ENCODE measurements around the gene CCDC27.

The CCDC27 gene

DNA sequence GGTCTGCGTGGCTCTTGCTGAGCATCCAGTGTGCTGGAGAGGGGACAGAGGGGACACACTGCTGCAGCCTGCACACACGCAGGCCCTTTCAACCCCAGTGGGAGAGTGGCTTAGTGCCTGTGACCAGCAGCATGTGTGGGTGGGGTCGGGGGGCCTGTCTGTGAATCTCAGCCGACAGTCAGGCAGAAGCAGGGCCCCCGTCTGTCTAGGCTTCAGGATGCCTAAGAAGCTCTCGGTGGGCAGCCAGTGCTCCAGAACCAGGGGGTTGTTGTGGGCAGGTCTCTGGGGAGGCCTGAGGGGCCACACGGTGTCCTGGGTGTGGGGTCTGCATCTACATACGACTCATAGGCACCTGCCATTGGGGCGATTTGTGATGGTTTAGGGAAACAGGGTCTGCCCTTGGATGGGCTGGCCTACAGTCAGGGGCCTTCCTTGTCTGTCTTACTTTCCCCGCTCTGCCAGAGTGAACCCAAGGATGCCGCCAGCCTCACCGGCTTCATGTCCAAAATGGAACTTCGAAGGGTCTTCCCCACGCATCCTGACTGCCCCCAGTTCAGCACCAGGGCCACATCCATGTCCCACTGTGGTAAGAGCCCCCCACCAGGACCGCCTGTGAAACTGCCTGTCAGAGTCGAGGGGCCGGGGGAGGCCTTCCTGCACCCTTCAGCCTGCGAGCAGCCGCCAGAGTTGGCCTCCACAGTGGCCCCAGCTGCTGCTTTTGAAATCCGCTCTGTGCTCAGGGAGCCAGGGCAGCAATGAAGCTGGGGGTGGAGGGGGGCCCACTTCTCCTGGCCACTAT lies 1.6 kb downstream of the CCDC27 start:
- H3K9ac ChIP-seq (ENCODE audit: low read length) = no peak overlapping the region
- H3K27ac ChIP-seq (ENCODE audit: low read depth, low read length) = no peak overlapping the region
- H3K4me1 ChIP-seq (ENCODE audit: control insufficient read depth, insufficient read depth, low read length) = no peaks in the 10 kb centered on the region
- H3K36me3 ChIP-seq (ENCODE audit: control insufficient read depth, insufficient read depth, low read length) = no peaks in the 10 kb centered on the region
- peaks cover 8% of the 10 kb centered on the region for H3K27me3 ChIP-seq (ENCODE audit: control insufficient read depth, insufficient read depth, low read length)
- no peak overlapping the region for H3K4me3 ChIP-seq (ENCODE audit: low read length)

DNA sequence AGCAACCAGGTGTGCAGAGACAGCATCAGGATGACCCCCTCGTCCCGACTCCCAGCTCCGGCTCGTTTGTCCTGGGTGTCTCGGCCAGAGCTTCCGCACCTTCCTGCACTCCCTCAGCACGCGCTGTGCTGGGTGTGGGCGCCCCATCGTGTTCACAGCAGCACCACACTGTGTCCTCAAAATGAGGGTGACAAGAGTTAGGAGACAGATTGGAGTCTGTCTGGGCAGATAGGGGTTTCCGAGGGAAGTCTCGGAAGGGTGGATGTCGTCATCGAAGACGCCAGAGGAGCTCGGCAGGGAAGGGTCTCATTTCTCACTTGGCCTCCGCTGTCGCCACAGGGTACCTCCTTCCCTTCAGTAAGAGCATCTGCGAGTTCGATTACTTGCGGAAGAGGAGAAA lies 4.1 kb downstream of the CCDC27 start:
- H3K9ac ChIP-seq (ENCODE audit: low read length) = no peak overlapping the region
- peaks cover 8% of the 10 kb centered on the region for H3K27me3 ChIP-seq (ENCODE audit: control insufficient read depth, insufficient read depth, low read length)
- H3K4me3 ChIP-seq (ENCODE audit: low read length) = no peak overlapping the region
- no peak overlapping the region for H3K27ac ChIP-seq (ENCODE audit: low read depth, low read length)
- no peaks in the 10 kb centered on the region for H3K36me3 ChIP-seq (ENCODE audit: control insufficient read depth, insufficient read depth, low read length)
- H3K4me1 ChIP-seq (ENCODE audit: control insufficient read depth, insufficient read depth, low read length) = no peaks in the 10 kb centered on the region

DNA sequence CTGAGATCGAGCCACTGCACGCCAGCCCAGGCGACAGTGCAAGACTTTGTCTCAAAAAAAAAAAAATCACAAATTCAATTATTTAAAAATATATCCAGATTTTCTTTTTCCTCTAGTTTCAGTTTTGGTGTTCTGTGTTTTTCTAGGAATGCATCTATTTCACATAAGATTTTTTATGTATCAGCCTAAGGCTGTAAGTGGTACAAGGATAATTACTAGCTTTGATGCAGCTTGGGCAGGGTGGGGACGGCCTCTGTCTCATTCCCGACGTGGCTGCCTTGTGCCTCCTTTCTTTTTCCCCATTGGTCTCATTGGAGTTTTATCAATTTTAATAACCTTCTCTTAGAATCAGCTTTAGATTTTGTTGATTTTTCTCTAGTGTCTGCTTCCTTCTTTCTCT lies 6.9 kb downstream of the CCDC27 start:
- Histone ChIP-seq H3K9ac (ENCODE audit: low read length) (no peak overlapping the region), H3K4me3 (ENCODE audit: low read length) (no peak overlapping the region), H3K4me1 (ENCODE audit: control insufficient read depth, insufficient read depth, low read length) (no peaks in the 10 kb centered on the region), H3K27ac (ENCODE audit: low read depth, low read length) (no peak overlapping the region), H3K36me3 (ENCODE audit: control insufficient read depth, insufficient read depth, low read length) (no peaks in the 10 kb centered on the region), H3K27me3 (ENCODE audit: control insufficient read depth, insufficient read depth, low read length) (peaks cover 8% of the 10 kb centered on the region)

DNA sequence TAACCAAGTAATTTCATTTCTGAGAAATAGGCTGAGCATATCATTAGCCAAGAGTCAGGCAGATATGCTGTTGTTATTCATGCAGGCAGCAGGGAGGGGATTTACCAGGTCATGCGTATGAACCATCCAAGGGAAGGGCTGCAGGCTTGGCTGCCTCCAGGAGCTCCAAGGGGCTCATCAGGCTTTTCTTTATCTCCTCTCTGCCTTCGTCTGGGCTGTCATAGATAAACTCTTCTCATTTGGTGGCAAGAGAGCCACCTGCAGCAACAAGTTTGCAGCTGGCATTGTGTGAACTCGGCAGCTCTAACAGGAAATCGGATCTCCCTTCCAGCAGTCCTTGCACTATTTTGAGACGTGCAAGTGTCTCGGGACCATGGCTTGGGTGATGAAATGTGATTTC lies 7.5 kb downstream of the CCDC27 start:
- no peaks in the 10 kb centered on the region for H3K4me1 ChIP-seq (ENCODE audit: control insufficient read depth, insufficient read depth, low read length)
- H3K36me3 ChIP-seq (ENCODE audit: control insufficient read depth, insufficient read depth, low read length) = no peaks in the 10 kb centered on the region
- H3K9ac ChIP-seq (ENCODE audit: low read length) = no peak overlapping the region
- no peak overlapping the region for H3K4me3 ChIP-seq (ENCODE audit: low read length)
- no peak overlapping the region for H3K27ac ChIP-seq (ENCODE audit: low read depth, low read length)
- peaks cover 8% of the 10 kb centered on the region for H3K27me3 ChIP-seq (ENCODE audit: control insufficient read depth, insufficient read depth, low read length)

DNA sequence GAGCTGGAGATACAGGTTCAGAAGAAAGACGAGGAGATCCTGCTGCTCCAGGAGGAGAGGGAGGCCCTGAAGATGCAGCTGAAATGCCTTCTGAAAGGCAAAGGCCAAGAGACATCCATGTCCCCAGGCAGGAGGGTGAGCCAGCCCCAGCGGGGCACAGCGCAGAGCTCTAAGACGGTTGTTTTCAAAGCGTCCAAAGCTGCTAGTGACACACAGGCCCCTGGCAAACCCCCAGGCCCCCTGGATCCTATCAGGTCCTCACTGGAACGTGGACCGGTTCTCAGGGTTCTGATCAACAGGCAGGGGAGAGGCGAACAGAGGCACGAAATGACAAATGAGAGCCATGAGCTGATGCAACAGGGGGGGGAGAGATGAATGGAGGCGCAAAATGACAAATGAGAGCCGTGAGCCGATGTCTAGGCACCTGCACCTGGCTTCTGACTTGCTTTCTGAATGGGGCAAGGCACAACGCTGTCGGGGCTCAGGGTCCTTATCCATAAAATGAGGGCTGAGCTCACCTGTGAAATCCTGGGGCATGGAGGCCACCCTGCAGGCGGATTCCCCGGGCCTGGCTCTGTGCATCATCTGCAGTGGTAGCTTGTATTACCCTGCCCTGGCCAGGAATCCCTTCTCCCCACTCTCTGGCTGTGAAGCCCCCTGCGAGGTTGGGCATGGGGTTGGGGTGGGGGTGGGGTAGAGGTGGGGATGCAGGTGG lies 9.2 kb downstream of the CCDC27 start:
- no peak overlapping the region for H3K27ac ChIP-seq (ENCODE audit: low read depth, low read length)
- H3K9ac ChIP-seq (ENCODE audit: low read length) = no peak overlapping the region
- no peaks in the 10 kb centered on the region for H3K4me1 ChIP-seq (ENCODE audit: control insufficient read depth, insufficient read depth, low read length)
- H3K27me3 ChIP-seq (ENCODE audit: control insufficient read depth, insufficient read depth, low read length) = peaks cover 4% of the 10 kb centered on the region
- no peak overlapping the region for H3K4me3 ChIP-seq (ENCODE audit: low read length)
- no peaks in the 10 kb centered on the region for H3K36me3 ChIP-seq (ENCODE audit: control insufficient read depth, insufficient read depth, low read length)

DNA sequence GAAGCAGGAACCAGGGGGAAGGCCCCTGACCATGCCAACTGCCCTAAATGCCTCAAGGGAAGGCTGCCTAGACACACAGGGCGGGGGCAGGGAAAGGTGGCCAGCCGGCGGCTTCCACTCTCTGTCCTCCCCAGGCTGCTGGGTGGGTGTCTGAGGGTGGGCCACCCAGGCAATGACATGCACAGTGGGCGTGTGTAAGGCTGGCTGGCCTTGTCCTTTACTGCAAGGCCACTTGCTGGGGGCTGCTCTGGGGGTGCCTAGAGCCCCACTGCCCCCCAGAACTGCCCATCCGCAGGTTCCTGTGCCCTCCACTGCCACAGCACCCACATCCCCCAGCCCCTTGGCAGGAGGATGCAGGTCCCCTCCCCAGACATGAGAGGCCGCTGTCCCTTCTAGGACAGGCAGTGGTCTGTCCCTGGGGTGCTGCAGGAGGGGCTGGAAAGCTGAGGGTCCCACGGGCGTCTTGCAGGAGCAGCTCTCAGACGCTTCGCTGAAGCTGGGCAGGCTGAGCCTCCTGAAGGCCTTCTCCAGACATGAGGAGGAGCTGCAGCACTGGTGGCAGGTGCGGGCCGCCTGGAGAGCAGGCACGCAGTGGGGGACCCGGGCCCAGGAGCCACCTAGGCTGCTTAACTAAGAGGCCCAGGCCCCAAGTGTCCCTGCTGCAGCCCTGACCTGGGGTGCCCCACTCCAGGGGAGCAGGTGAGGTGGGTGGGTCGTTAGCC lies 10.1 kb downstream of the CCDC27 start:
- no peaks in the 10 kb centered on the region for H3K27me3 ChIP-seq (ENCODE audit: control insufficient read depth, insufficient read depth, low read length)
- H3K4me3 ChIP-seq (ENCODE audit: low read length) = no peak overlapping the region
- no peak overlapping the region for H3K9ac ChIP-seq (ENCODE audit: low read length)
- H3K27ac ChIP-seq (ENCODE audit: low read depth, low read length) = no peak overlapping the region
- no peaks in the 10 kb centered on the region for H3K4me1 ChIP-seq (ENCODE audit: control insufficient read depth, insufficient read depth, low read length)
- H3K36me3 ChIP-seq (ENCODE audit: control insufficient read depth, insufficient read depth, low read length) = no peaks in the 10 kb centered on the region

DNA sequence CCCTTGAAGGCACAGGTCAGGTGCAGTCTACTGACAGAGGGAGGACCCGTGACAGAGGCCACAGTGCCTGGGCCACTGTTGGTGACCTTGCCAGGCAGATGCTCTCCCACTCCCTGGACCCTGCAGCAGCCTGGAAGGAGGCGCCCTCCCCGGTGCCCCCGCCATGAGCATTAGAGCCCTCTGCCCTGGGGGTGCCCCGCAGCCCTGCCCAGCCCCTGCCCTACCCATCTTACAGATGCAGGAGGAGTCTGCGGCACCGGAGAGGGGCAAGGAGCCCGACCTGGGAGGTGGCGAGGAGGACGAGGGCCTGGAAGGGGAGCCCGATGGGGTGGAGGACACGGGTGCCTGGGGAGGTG lies 10.6 kb downstream of the CCDC27 start:
- no peak overlapping the region for H3K27ac ChIP-seq (ENCODE audit: low read depth, low read length)
- no peaks in the 10 kb centered on the region for H3K36me3 ChIP-seq (ENCODE audit: control insufficient read depth, insufficient read depth, low read length)
- H3K4me3 ChIP-seq (ENCODE audit: low read length) = no peak overlapping the region
- H3K27me3 ChIP-seq (ENCODE audit: control insufficient read depth, insufficient read depth, low read length) = no peaks in the 10 kb centered on the region
- no peaks in the 10 kb centered on the region for H3K4me1 ChIP-seq (ENCODE audit: control insufficient read depth, insufficient read depth, low read length)
- H3K9ac ChIP-seq (ENCODE audit: low read length) = no peak overlapping the region

DNA sequence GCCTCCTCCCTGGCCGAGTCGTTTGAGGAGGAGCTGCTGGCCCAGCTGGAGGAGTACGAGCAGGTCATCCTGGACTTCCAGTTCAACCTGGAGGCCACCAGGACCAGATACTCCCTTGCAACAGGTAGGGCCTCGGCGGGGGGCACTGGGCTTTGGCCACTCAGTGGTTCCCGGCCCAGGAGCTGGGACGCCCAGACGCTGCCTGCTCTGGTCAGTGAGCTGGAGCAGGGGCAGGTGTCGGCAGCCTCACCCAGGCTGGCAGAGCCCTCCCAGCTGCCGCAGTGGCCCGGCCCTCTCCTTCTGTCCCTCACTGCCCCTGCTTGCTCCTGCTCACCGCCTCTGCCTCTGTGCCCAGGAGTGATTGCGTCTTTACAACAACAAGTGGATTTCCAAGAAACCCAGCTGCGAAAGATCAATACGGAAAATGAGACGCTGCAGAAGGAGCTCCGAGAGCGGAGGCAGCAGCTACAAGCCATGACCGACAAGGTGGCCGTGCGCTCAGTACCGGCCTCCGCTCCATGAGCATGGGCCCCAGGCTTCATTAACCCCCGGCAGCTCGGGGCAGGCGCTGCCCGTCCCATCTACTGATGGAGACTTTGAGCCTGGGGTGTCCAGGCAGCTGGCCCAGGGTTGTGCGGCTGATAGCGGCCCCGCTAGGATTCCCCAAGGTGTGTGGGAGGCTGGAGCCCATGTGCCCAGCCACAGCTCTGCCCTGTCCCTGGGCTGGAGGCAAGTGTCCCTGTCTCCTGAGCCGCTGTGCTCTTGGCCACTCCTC lies 11.3 kb downstream of the CCDC27 start:
- Histone ChIP-seq H3K9ac (ENCODE audit: low read length) (no peak overlapping the region), H3K4me3 (ENCODE audit: low read length) (no peak overlapping the region), H3K4me1 (ENCODE audit: control insufficient read depth, insufficient read depth, low read length) (no peaks in the 10 kb centered on the region), H3K27ac (ENCODE audit: low read depth, low read length) (no peak overlapping the region), H3K27me3 (ENCODE audit: control insufficient read depth, insufficient read depth, low read length) (no peaks in the 10 kb centered on the region), H3K36me3 (ENCODE audit: control insufficient read depth, insufficient read depth, low read length) (no peaks in the 10 kb centered on the region)

DNA sequence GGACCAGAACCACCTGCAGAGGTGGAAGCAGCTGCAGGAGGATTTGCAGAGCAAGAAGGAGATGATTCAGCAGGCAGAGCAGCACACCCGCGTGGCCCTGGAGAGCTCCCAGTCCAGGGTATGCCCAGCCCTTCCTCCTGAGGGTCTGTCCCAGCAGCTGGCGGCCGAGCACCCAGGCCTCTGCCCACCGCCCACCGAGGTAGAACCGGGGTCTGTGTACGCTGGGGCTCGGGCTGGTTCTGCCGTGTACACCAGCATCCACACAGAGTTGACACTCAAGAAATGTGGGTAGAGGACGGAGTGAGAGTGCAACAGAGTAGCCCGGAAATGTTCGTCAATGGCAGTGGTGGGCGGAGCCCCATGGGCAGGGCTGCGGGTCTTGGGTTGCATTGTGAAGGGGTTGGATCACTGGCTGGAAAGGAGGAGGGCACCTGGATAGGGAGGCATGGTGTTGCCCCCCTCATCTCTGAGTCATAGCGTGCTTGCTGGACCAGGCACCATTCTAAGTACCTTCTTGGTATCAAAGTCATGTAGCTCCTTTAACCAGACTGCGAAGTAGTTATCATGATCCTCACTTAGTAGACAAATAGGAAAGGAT lies 15.2 kb downstream of the CCDC27 start:
- Histone ChIP-seq H3K36me3 (ENCODE audit: control insufficient read depth, insufficient read depth, low read length) (no peaks in the 10 kb centered on the region), H3K27me3 (ENCODE audit: control insufficient read depth, insufficient read depth, low read length) (peaks cover 3% of the 10 kb centered on the region), H3K4me1 (ENCODE audit: control insufficient read depth, insufficient read depth, low read length) (peaks cover 5% of the 10 kb centered on the region), H3K4me3 (ENCODE audit: low read length) (no peak overlapping the region), H3K9ac (ENCODE audit: low read length) (no peak overlapping the region), H3K27ac (ENCODE audit: low read depth, low read length) (no peak overlapping the region)

DNA sequence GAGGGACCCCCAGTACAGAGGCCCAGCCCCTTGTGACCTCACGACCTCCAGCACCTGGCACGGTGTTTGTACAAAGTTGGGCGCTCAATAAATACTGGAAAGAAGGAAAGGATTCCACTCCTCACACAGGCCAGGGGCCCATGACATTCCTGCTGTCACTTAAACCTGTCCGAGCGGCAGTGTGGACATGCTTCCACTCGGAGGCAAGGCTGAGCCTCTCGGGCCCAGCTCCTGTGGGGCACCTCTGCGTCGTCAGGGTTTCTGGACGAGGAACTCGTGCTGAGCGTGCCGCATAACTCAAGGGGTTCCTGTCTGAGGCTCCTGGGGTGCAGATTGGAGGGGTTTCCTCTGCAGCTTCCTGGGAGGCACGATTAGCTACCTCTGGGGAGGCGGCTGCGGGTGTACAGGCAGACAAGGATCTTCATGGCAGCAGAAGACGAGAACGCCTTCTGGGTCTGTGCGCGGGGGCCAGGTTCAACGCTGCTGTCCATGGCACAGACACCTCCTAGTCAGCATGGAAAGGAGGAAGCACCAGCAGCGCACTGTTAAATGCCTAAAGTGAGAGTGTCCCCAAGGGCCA lies 16.7 kb downstream of the CCDC27 start:
- Histone ChIP-seq H3K27ac (ENCODE audit: low read depth, low read length) (no peak overlapping the region), H3K36me3 (ENCODE audit: control insufficient read depth, insufficient read depth, low read length) (no peaks in the 10 kb centered on the region), H3K9ac (ENCODE audit: low read length) (no peak overlapping the region), H3K4me1 (ENCODE audit: control insufficient read depth, insufficient read depth, low read length) (peaks cover 5% of the 10 kb centered on the region), H3K4me3 (ENCODE audit: low read length) (no peak overlapping the region), H3K27me3 (ENCODE audit: control insufficient read depth, insufficient read depth, low read length) (peaks cover 3% of the 10 kb centered on the region)

DNA sequence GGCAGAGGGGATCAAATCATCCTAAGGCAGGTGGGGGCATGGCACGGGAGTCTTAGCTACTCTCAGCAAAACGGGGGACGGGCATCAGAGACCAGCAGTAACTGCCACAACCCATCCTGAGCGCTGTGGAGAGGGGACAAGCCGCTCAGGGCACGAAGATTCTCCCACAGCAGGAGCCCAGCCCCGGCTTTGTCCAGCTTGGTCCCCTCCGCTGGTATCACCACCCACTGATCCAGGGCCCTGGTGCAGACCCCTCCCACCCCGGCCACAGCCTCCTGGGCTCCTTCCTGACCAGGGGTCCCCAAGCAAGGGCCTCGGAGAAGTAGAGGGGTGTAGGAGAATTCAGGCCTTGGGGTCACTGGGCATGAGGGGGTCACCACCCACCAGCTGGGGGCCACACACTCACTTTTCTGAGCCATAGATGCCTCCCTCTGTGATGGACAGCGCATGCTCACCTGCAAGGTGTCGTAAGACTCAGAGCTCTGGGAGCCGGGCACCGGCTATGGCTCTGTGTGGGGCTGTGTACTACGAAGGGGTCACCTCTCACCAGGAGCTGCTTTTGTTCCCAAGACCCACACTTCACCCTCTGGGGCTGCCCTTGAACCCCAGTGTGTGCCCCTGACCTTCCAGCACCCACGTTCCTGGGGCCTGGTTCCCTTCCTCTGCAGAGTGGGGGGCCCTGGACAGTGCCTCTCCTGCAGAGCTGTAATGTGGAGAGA lies 18.0 kb downstream of the CCDC27 start:
- Histone ChIP-seq H3K36me3 (ENCODE audit: control insufficient read depth, insufficient read depth, low read length) (no peaks in the 10 kb centered on the region), H3K9ac (ENCODE audit: low read length) (no peak overlapping the region), H3K27me3 (ENCODE audit: control insufficient read depth, insufficient read depth, low read length) (peaks cover 3% of the 10 kb centered on the region), H3K4me1 (ENCODE audit: control insufficient read depth, insufficient read depth, low read length) (peaks cover 5% of the 10 kb centered on the region), H3K27ac (ENCODE audit: low read depth, low read length) (no peak overlapping the region), H3K4me3 (ENCODE audit: low read length) (no peak overlapping the region)

All from rectal smooth muscle tissue (tissue), 1 donor.